ENCODE measurements around the gene SNX5. TPM values are rescaled to one million over a fixed set of nuclear protein-coding genes. Genes with fewer than 3 reads are reported as not detected.
A peak's percentile ranks its signal among the peaks of the same experiment; 100 is the strongest.

Gene SNX5
- total RNA-seq, 4 donors from 2014 or later, result 131 to 257 (median 132) TPM

GRCh38 chr20:17933121-17933520 lies 35.5 kb downstream of the SNX5 start:
- no peak for TF ChIP-seq CTCF (IDR thresholded peaks at IDR 0.05)
- no peak for TF ChIP-seq POLR2A (IDR thresholded peaks at IDR 0.05)
- H3K36me3 ChIP-seq, result no peaks in the 10 kb centered on the region
- no peak for DNase-seq
- H3K27me3 ChIP-seq, result no peaks in the 10 kb centered on the region
- H3K4me3 ChIP-seq, result no peak overlapping the region
- H3K27ac ChIP-seq, result no peak overlapping the region
- no peaks in the 10 kb centered on the region for H3K9me3 ChIP-seq
- peaks cover 0 to 29% (median 0%) of the 10 kb centered on the region in 4 donors for H3K4me1 ChIP-seq

- peaks cover 0 to 32% (median 0%) of the 10 kb centered on the region in 4 donors for H3K4me1 ChIP-seq
- TF ChIP-seq CTCF (IDR thresholded peaks at IDR 0.05) (no peak), POLR2A (IDR thresholded peaks at IDR 0.05) (no peak)
- DNase-seq, result no peak
Observed at GRCh38 chr20:17932396-17932795, 36.2 kb downstream of the SNX5 start.

GRCh38 chr20:17931513-17931912 lies 37.1 kb downstream of the SNX5 start:
- TF ChIP-seq CTCF (IDR thresholded peaks at IDR 0.05), result no peak
- TF ChIP-seq POLR2A (IDR thresholded peaks at IDR 0.05), result no peak

More at GRCh38 chr20:17932396-17932795, 36.2 kb downstream of the SNX5 start:
- no peaks in the 10 kb centered on the region for H3K27me3 ChIP-seq
- H3K4me3 ChIP-seq, result no peak overlapping the region
- no peak overlapping the region for H3K27ac ChIP-seq
- H3K9me3 ChIP-seq, result no peaks in the 10 kb centered on the region
- no peaks in the 10 kb centered on the region for H3K36me3 ChIP-seq

GRCh38 chr20:17928633-17929311 lies 39.8 kb downstream of the SNX5 start:
- H3K27me3 ChIP-seq, result no peaks in the 10 kb centered on the region
- H3K9me3 ChIP-seq, result no peaks in the 10 kb centered on the region
- peak in 2 of 3 donors; percentile 53 to 70 for DNase-seq
- H3K27ac ChIP-seq, result peak overlapping the region in 3 of 4 donors; percentile 46 to 63 (median 63)
- H3K4me1 ChIP-seq, result peaks cover 0 to 38% (median 6%) of the 10 kb centered on the region in 4 donors
- H3K36me3 ChIP-seq, result no peaks in the 10 kb centered on the region
- no peak for TF ChIP-seq POLR2A (IDR thresholded peaks at IDR 0.05)
- TF ChIP-seq CTCF (IDR thresholded peaks at IDR 0.05), result no peak
- H3K4me3 ChIP-seq, result no peak overlapping the region

More at GRCh38 chr20:17931513-17931912, 37.1 kb downstream of the SNX5 start:
- H3K9me3 ChIP-seq, result no peaks in the 10 kb centered on the region
- no peak overlapping the region for H3K4me3 ChIP-seq
- DNase-seq, result no peak
- H3K4me1 ChIP-seq, result peaks cover 0 to 29% (median 0%) of the 10 kb centered on the region in 4 donors
- no peak overlapping the region for H3K27ac ChIP-seq
- H3K36me3 ChIP-seq, result no peaks in the 10 kb centered on the region
- H3K27me3 ChIP-seq, result no peaks in the 10 kb centered on the region

DNA sequence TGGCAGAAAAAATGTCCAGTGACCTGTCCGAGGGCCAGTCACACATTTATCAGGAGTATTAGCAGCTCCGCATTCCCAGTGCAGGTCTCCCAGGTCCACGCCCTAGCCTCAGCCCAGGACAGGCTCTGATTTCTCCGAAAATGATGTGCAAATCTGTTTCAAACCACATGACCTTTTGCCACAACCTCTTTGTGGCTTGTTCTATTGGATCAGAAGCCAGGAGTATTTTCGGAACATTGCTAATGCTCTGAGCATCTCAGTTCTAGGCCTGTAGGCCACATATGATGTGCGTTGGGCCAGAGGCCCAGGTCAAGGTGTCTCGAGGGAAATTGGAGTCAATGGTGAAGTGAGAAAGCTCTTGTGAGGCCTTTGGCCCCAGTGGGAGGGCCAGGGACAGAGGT lies 40.4 kb downstream of the SNX5 start:
- DNase-seq, result no peak
- peak overlapping the region in 2 of 4 donors; percentile 63 for H3K27ac ChIP-seq
- H3K4me3 ChIP-seq, result no peak overlapping the region
- TF ChIP-seq POLR2A (IDR thresholded peaks at IDR 0.05) (no peak), CTCF (IDR thresholded peaks at IDR 0.05) (no peak)
- H3K9me3 ChIP-seq, result no peaks in the 10 kb centered on the region
- H3K36me3 ChIP-seq, result no peaks in the 10 kb centered on the region
- H3K4me1 ChIP-seq, result peaks cover 0 to 38% (median 6%) of the 10 kb centered on the region in 4 donors
- H3K27me3 ChIP-seq, result no peaks in the 10 kb centered on the region

All from Peyer's patch (tissue), 4 donors.